H9 (cell line): ENCODE measurements around the gene DNAJC1. TPM values are rescaled to one million over a fixed set of nuclear protein-coding genes. Genes with fewer than 3 reads are reported as not detected.
A peak's percentile ranks its signal among the peaks of the same experiment; 100 is the strongest.

Experiments used
- DNase-seq: peaks from one replicate; pipeline ENCODE4 v3.0.0-alpha.2; 2017
- H2AFZ ChIP-seq: one replicate; pipeline ENCODE4 v1.6.1; 2013; ENCODE audit warnings: mild to moderate bottlenecking, low read length, control low read depth, moderate library complexity
- H2AK5ac ChIP-seq: 2 replicates; pipeline ENCODE4 v1.6.1; 2013; ENCODE audit warnings: low read length, control low read depth, mixed read lengths; ENCODE audit not compliant: insufficient read length
- H2BK120ac ChIP-seq: one replicate; pipeline ENCODE4 v1.6.1; 2013; ENCODE audit warnings: low read depth, mild to moderate bottlenecking, low read length, control low read depth, inconsistent platforms; ENCODE audit not compliant: poor library complexity, severe bottlenecking
- H2BK12ac ChIP-seq: 2 replicates; pipeline ENCODE4 v1.6.1; 2013; ENCODE audit warnings: low read length, control low read depth, mixed read lengths, low read depth; ENCODE audit not compliant: insufficient read length
- H2BK15ac ChIP-seq: 2 replicates; pipeline ENCODE4 v1.6.1; 2013; ENCODE audit warnings: low read depth, low read length, control low read depth
- H2BK20ac ChIP-seq: one replicate; pipeline ENCODE4 v1.6.1; 2013; ENCODE audit warnings: low read depth, mild to moderate bottlenecking, low read length, control low read depth, inconsistent platforms; ENCODE audit not compliant: poor library complexity, severe bottlenecking
- H2BK5ac ChIP-seq: 2 replicates; pipeline ENCODE4 v1.6.1; 2013; ENCODE audit warnings: low read length, control low read depth, mixed read lengths; ENCODE audit not compliant: insufficient read length
- H3K14ac ChIP-seq: 2 replicates; pipeline ENCODE4 v1.6.1; 2013; ENCODE audit warnings: low read length, control low read depth; ENCODE audit not compliant: insufficient read depth
- H3K18ac ChIP-seq: 2 replicates; pipeline ENCODE4 v1.6.1; 2013; ENCODE audit warnings: low read depth, mild to moderate bottlenecking, mixed read lengths, low read length, control low read depth; ENCODE audit not compliant: insufficient read length
- H3K23ac ChIP-seq: 2 replicates; pipeline ENCODE4 v1.6.1; 2013; ENCODE audit warnings: low read length, control low read depth, mixed read lengths, low read depth; ENCODE audit not compliant: insufficient read length
- H3K23me2 ChIP-seq: 2 replicates; pipeline ENCODE4 v1.6.1; 2013; ENCODE audit warnings: low read depth, mild to moderate bottlenecking, mixed read lengths, low read length, control low read depth; ENCODE audit not compliant: insufficient read length, poor library complexity, severe bottlenecking
- H3K27ac ChIP-seq: 2 replicates; pipeline ENCODE4 v1.5.1; 2013; ENCODE audit warnings: low read length, control low read depth, mixed read lengths, low read depth; ENCODE audit not compliant: insufficient read length
- H3K27me3 ChIP-seq: 2 replicates; pipeline ENCODE4 v1.6.1; 2013; ENCODE audit warnings: low read length, control low read depth, inconsistent platforms; ENCODE audit not compliant: insufficient read depth
- H3K4ac ChIP-seq: 2 replicates; pipeline ENCODE4 v1.6.1; 2013; ENCODE audit warnings: low read depth, mild to moderate bottlenecking, control low read depth, inconsistent platforms, low read length, moderate library complexity
- H3K4me1 ChIP-seq: 2 replicates; pipeline ENCODE4 v1.6.1; 2013; ENCODE audit warnings: low read length, control low read depth, inconsistent platforms; ENCODE audit not compliant: insufficient read depth
- H3K4me2 ChIP-seq: 2 replicates; pipeline ENCODE4 v1.6.1; 2013; ENCODE audit warnings: low read length, control low read depth, mixed read lengths; ENCODE audit not compliant: insufficient read length, insufficient read depth
- H3K56ac ChIP-seq: 2 replicates; pipeline ENCODE4 v1.6.1; 2013; ENCODE audit warnings: low read depth, mild to moderate bottlenecking, mixed read lengths, low read length, control low read depth; ENCODE audit not compliant: insufficient read length
- H3K79me1 ChIP-seq: 2 replicates; pipeline ENCODE4 v1.6.1; 2013; ENCODE audit warnings: low read depth, mild to moderate bottlenecking, moderate library complexity, low read length, control low read depth, inconsistent platforms; ENCODE audit not compliant: insufficient read depth, poor library complexity, severe bottlenecking
- H3K79me2 ChIP-seq: 2 replicates; pipeline ENCODE4 v1.6.1; 2013; ENCODE audit warnings: low read length, control low read depth, inconsistent platforms; ENCODE audit not compliant: insufficient read depth
- H3K9ac ChIP-seq: 2 replicates; pipeline ENCODE4 v1.6.1; 2013; ENCODE audit warnings: low read length, control low read depth, mixed read lengths; ENCODE audit not compliant: insufficient read length; ENCODE audit errors: extremely low read depth
- H3K9me3 ChIP-seq: one replicate; pipeline ENCODE4 v1.6.1; 2013; ENCODE audit warnings: low read depth, low read length, inconsistent platforms; ENCODE audit not compliant: control insufficient read depth
- H3T11ph ChIP-seq: one replicate; pipeline ENCODE4 v1.6.1; 2013; ENCODE audit warnings: mild to moderate bottlenecking, low read length, control low read depth, inconsistent platforms
- H4K20me1 ChIP-seq: one replicate; pipeline ENCODE4 v1.6.1; 2013; ENCODE audit not compliant: control insufficient read depth, insufficient read length, insufficient read depth
- H4K5ac ChIP-seq: 2 replicates; pipeline ENCODE4 v1.6.1; 2013; ENCODE audit warnings: low read depth, mild to moderate bottlenecking, mixed read lengths, low read length, control low read depth; ENCODE audit not compliant: insufficient read length
- H4K8ac ChIP-seq: replicated peaks from 2 replicates; pipeline ENCODE4 v1.6.1; 2013; ENCODE audit warnings: low read length, control low read depth, mixed read lengths, low read depth; ENCODE audit not compliant: insufficient read length
- H4K91ac ChIP-seq: 2 replicates; pipeline ENCODE4 v1.6.1; 2013; ENCODE audit warnings: low read depth, mild to moderate bottlenecking, moderate library complexity, mixed read lengths, low read length, control low read depth; ENCODE audit not compliant: insufficient read length
- H3K27ac Mint-ChIP-seq, 3 experiments: 2 replicates in 2 of 3; 3 replicates in 1 of 3; pipeline ENCODE4 v1.8.0; 2020 to 2021; ENCODE audit warnings: mixed read lengths in 3 of 3, mild to moderate bottlenecking in 1 of 3, moderate library complexity in 1 of 3
- H3K27me3 Mint-ChIP-seq: 2 replicates; pipeline ENCODE4 v1.8.0; 2021; ENCODE audit warnings: low read depth, mild to moderate bottlenecking, moderate library complexity, mixed read lengths
- H3K36me3 Mint-ChIP-seq, 3 experiments: 2 replicates in 2 of 3; 3 replicates in 1 of 3; pipeline ENCODE4 v1.8.0; 2020 to 2021; ENCODE audit warnings: low read depth in 3 of 3, mixed read lengths in 3 of 3; ENCODE audit not compliant: insufficient read depth in 1 of 3
- H3K4me1 Mint-ChIP-seq, 2 experiments: 2 replicates each; pipeline ENCODE4 v1.8.0; 2020; ENCODE audit warnings: mixed read lengths in 2 of 2
- H3K4me3 Mint-ChIP-seq, 2 experiments: 2 replicates in 1 of 2; 3 replicates in 1 of 2; pipeline ENCODE4 v1.8.0; 2020 to 2021; ENCODE audit warnings: mild to moderate bottlenecking in 2 of 2, mixed read lengths in 2 of 2, moderate library complexity in 1 of 2
- H3K9me3 Mint-ChIP-seq, 2 experiments: 2 replicates in 1 of 2; 3 replicates in 1 of 2; pipeline ENCODE4 v1.8.0; 2020; ENCODE audit warnings: mild to moderate bottlenecking in 2 of 2, mixed read lengths in 2 of 2, moderate library complexity in 1 of 2
- WGBS: extraction: QIAGEN DNeasy Blood & Tissue Kit; methylation state at CpG from one replicate; pipeline ENCODE4 v1.1.7; 2013; ENCODE audit warnings: missing lambda C conversion rate, low lambda C conversion rate, mixed read lengths; ENCODE audit not compliant: insufficient read length; ENCODE audit errors: extremely low coverage; 5-methylcytosine and 5-hydroxymethylcytosine counted together
- total RNA-seq: library from RNA; stranded (reverse); gene quantifications from 2 replicates; pipeline ENCODE4 v1.2.1, GENCODE V29; 2021
- TF ChIP-seq, protein P1 (sequence below): fragments of 200-600 bp; sonication (generic); conservative IDR thresholded peaks from 3 replicates; pipeline ENCODE4 v1.8.0; 2021; ENCODE audit warnings: antibody characterized with exemption, mild to moderate bottlenecking

Gene DNAJC1
- total RNA-seq, 1 experiment from 2014 or later: 11.2 TPM

DNA sequence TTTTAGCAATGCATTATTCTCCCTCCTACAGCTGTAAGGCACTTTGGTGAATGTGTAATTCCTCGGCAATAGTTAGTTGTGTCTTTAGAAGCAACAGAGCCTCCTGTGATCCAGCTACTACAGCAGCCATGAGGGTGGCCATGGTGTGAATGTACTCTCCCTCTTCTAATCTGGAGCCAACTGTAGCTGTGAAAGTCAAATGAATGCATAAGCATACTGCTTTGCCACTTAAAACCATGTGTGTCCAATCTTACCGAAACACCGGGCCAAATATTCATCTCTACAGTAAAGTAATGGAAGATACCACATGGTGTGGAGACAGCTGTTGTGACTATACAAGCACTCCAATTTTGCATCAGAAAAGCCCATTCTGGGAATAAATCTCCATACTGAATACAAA, 195.0 kb downstream of the DNAJC1 start:
- no peaks in the 10 kb centered on the region for H3K9me3 ChIP-seq
- no peaks in the 10 kb centered on the region for H4K20me1 ChIP-seq
- TF ChIP-seq, protein P1, sequence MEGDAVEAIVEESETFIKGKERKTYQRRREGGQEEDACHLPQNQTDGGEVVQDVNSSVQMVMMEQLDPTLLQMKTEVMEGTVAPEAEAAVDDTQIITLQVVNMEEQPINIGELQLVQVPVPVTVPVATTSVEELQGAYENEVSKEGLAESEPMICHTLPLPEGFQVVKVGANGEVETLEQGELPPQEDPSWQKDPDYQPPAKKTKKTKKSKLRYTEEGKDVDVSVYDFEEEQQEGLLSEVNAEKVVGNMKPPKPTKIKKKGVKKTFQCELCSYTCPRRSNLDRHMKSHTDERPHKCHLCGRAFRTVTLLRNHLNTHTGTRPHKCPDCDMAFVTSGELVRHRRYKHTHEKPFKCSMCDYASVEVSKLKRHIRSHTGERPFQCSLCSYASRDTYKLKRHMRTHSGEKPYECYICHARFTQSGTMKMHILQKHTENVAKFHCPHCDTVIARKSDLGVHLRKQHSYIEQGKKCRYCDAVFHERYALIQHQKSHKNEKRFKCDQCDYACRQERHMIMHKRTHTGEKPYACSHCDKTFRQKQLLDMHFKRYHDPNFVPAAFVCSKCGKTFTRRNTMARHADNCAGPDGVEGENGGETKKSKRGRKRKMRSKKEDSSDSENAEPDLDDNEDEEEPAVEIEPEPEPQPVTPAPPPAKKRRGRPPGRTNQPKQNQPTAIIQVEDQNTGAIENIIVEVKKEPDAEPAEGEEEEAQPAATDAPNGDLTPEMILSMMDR: no peak
- H4K5ac ChIP-seq: no peak overlapping the region
- H4K8ac ChIP-seq: no peak overlapping the region
- H4K91ac ChIP-seq: no peak overlapping the region
- H3K23ac ChIP-seq: no peak overlapping the region
- H2BK15ac ChIP-seq: no peak overlapping the region
- Mint-ChIP-seq H3K27ac (peak overlapping the region in 2 of 3 experiments; percentile 81 to 93; a peak in 3 of 7 replicates), H3K4me3 (peak overlapping the region in 1 of 2 experiments; percentile 17; a peak in 2 of 5 replicates), H3K9me3 (peaks cover 0 to under 1% of the 10 kb centered on the region in 2 experiments; a peak in 2 of 5 replicates), H3K27me3 (no peaks in the 10 kb centered on the region), H3K4me1 (peaks cover 29 to 40% of the 10 kb centered on the region in 2 experiments), H3K36me3 (0 out of 7 replicates have a peak, but pooled peaks cover 0 to 1% (median 0%) of the 10 kb centered on the region in 3 experiments)
- H3K27me3 ChIP-seq: no peaks in the 10 kb centered on the region
- no peaks in the 10 kb centered on the region; the same call in 1 of the 2 replicates for H3K4me1 ChIP-seq
- H3K56ac ChIP-seq: no peak overlapping the region
- H3K9ac ChIP-seq: no peak overlapping the region
- H3T11ph ChIP-seq: no peak overlapping the region
- WGBS: no CpG with 5 or more reads among the region's 3 CpGs
- H2BK5ac ChIP-seq: no peak overlapping the region
- H3K4me2 ChIP-seq: no peak overlapping the region
- H3K79me2 ChIP-seq: no peaks in the 10 kb centered on the region
- no peak overlapping the region for H2BK12ac ChIP-seq
- no peak overlapping the region for H2BK120ac ChIP-seq
- H3K4ac ChIP-seq: no peak overlapping the region
- H3K27ac ChIP-seq: no peak overlapping the region
- H2BK20ac ChIP-seq: no peak overlapping the region
- no peak overlapping the region for H2AFZ ChIP-seq
- H3K79me1 ChIP-seq: no peaks in the 10 kb centered on the region
- DNase-seq: no peak
- no peak overlapping the region for H3K18ac ChIP-seq
- no peaks in the 10 kb centered on the region for H3K23me2 ChIP-seq
- H2AK5ac ChIP-seq: no peak overlapping the region
- no peak overlapping the region for H3K14ac ChIP-seq
